HepG2 (cell line): Measurements from ENCODE around the gene MTUS2. TPM values are rescaled to one million over a fixed set of nuclear protein-coding genes. Genes with fewer than 3 reads are reported as not detected.

Experiments
- ATAC-seq: fragments of 200-7000 bp; cut with Tn5 transposase; 3 replicates; pipeline ENCODE4 v1.9.1; 2020; ENCODE audit warnings: mild to moderate bottlenecking, moderate library complexity
- BruUV-seq: library from RNA; stranded (reverse); fragments of 400-500 nt; replicated peaks from 2 replicates; lab custom pipeline; 2021; lab: Mats Ljungman, UMichigan
- CTCF ChIA-PET: fragments of 300-600 bp; formaldehyde crosslinking; extraction: SDS; loops from one replicate; lab custom pipeline; 2021; ENCODE audit warnings: low total read pairs, inconsistent platforms, low intra/inter-chr PET ratio; lab: Yijun Ruan, JAX
- POLR2A ChIA-PET: fragments of 350-600 bp; sonication (Branson Sonifier 250); formaldehyde crosslinking; loops from one replicate; lab custom pipeline; 2020; ENCODE audit warnings: antibody characterized with exemption, inconsistent platforms; lab: Yijun Ruan, JAX
- DNase-seq: peaks from one replicate; pipeline ENCODE4 v3.0.0-alpha.2; 2015; ENCODE audit warnings: low spot score
- FAIRE-seq: peaks from 3 replicates; lab custom pipeline; 2011; peaks lifted over from hg19 to GRCh38; lab: Jason Lieb, UNC
- H2AFZ ChIP-seq: one replicate; pipeline ENCODE4 v1.6.1; 2011; ENCODE audit warnings: low read length, inconsistent platforms
- H3K27ac ChIP-seq: fragments of 300-600 bp; 3 replicates; pipeline ENCODE4 v1.8.0; 2011; ENCODE audit warnings: mixed run types, mild to moderate bottlenecking, mixed read lengths, low read length, inconsistent platforms; ENCODE audit not compliant: insufficient read depth; ENCODE audit errors: extremely low read length
- H3K27me3 ChIP-seq, 2 experiments: fragments of 200-600 bp in 1 of 2; 2 replicates in 1 of 2; 3 replicates in 1 of 2; pipeline versions ENCODE4 v1.6.0 to v1.8.0; 2011; ENCODE audit warnings: low read length in 2 of 2, mild to moderate bottlenecking in 2 of 2, moderate library complexity in 2 of 2, inconsistent platforms in 1 of 2; ENCODE audit not compliant: insufficient read depth in 2 of 2, control insufficient read depth in 1 of 2
- H3K36me3 ChIP-seq, 2 experiments: fragments of 200-600 bp in 1 of 2; replicated peaks in 1 of 2; 2 replicates in 1 of 2; 3 replicates in 1 of 2; pipeline versions ENCODE4 v1.5.1 to v1.8.0; 2011; ENCODE audit warnings: low read length in 2 of 2, inconsistent platforms in 1 of 2; ENCODE audit not compliant: insufficient read depth in 2 of 2, control insufficient read depth in 1 of 2
- H3K4me1 ChIP-seq: 2 replicates; pipeline ENCODE4 v1.5.1; 2012; ENCODE audit warnings: low read length, inconsistent platforms; ENCODE audit not compliant: insufficient read depth
- H3K4me2 ChIP-seq: 2 replicates; pipeline ENCODE4 v1.6.0; 2011; ENCODE audit warnings: low read depth, low read length, inconsistent platforms
- H3K4me3 ChIP-seq, 3 experiments: fragments of 200-600 bp in 1 of 3; sonication (generic), shearing (Covaris generic) in 1 of 3; replicated peaks in 1 of 3; 2 replicates each; pipeline ENCODE4 v1.5.1; 2011 to 2016; ENCODE audit warnings: low read length in 3 of 3, inconsistent platforms in 2 of 3, low read depth in 2 of 3, mild to moderate bottlenecking in 2 of 3, control low read depth in 1 of 3, mixed read lengths in 1 of 3; ENCODE audit not compliant: insufficient read depth in 1 of 3
- H3K79me2 ChIP-seq: one replicate; pipeline ENCODE4 v1.6.1; 2011; ENCODE audit warnings: low read length, inconsistent platforms; ENCODE audit not compliant: insufficient read depth
- H3K9ac ChIP-seq: 2 replicates; pipeline ENCODE4 v1.6.0; 2011; ENCODE audit warnings: mild to moderate bottlenecking, low read depth, low read length, inconsistent platforms; ENCODE audit not compliant: insufficient read depth
- H3K9me3 ChIP-seq: 2 replicates; pipeline ENCODE4 v1.5.1; 2012; ENCODE audit warnings: mild to moderate bottlenecking, low read length
- H4K20me1 ChIP-seq: 2 replicates; pipeline ENCODE4 v1.6.0; 2011; ENCODE audit warnings: inconsistent platforms, mild to moderate bottlenecking, low read length, moderate library complexity; ENCODE audit not compliant: insufficient read depth
- CEBPB ChIP-seq: IDR thresholded peaks from 2 replicates; pipeline ENCODE4 v1.6.1; 2011; ENCODE audit warnings: low read depth, low read length, improper control_type of control experiment, borderline replicate concordance
- DRAP1 ChIP-seq: IDR thresholded peaks from 2 replicates; pipeline ENCODE4 v1.6.1; 2016; ENCODE audit warnings: missing genetic modification reagents, missing compliant biosample characterization
- FOXO1 ChIP-seq: sonication (generic); formaldehyde crosslinking; IDR thresholded peaks from 2 replicates; pipeline ENCODE4 v1.4.0; 2020; ENCODE audit warnings: missing genetic modification reagents
- MAFF ChIP-seq: IDR thresholded peaks from 2 replicates; pipeline ENCODE4 v1.6.1; 2011; ENCODE audit warnings: low read depth, low read length, improper control_type of control experiment
- MAFK ChIP-seq, 2 experiments: IDR thresholded peaks in 1 of 2; conservative IDR thresholded peaks in 1 of 2; 2 replicates each; pipeline ENCODE4 v1.6.1; 2011; ENCODE audit warnings: improper control_type of control experiment in 2 of 2, low read length in 2 of 2
- POLR2G ChIP-seq: fragments of 200-400 bp; formaldehyde crosslinking; IDR thresholded peaks from 2 replicates; pipeline ENCODE4 v1.6.1; 2018; ENCODE audit warnings: mild to moderate bottlenecking, low read depth, low read length, moderate library complexity
- RAD21 ChIP-seq: fragments of 450-650 bp; formaldehyde crosslinking; IDR thresholded peaks from 2 replicates; pipeline ENCODE4 v1.5.0; 2020; ENCODE audit warnings: mild to moderate bottlenecking
- SIN3B ChIP-seq: fragments of 150-350 bp; IDR thresholded peaks from 2 replicates; pipeline ENCODE4 v1.6.1; 2014; ENCODE audit warnings: low read length
- WIZ ChIP-seq: sonication (generic); formaldehyde crosslinking; IDR thresholded peaks from 2 replicates; pipeline ENCODE4 v1.5.1; 2020; ENCODE audit warnings: mild to moderate bottlenecking, missing genetic modification reagents
- ZFP36 ChIP-seq: fragments of 150-350 bp; IDR thresholded peaks from 2 replicates; pipeline ENCODE4 v1.6.1; 2018; ENCODE audit warnings: borderline replicate concordance, low read length, low read depth; ENCODE audit not compliant: partially characterized antibody
- ZFY ChIP-seq: sonication (generic); formaldehyde crosslinking; IDR thresholded peaks from 2 replicates; pipeline ENCODE4 v1.4.0; 2020; ENCODE audit warnings: missing genetic modification reagents
- ZNF737 ChIP-seq: sonication (generic); formaldehyde crosslinking; IDR thresholded peaks from 2 replicates; pipeline ENCODE4 v1.5.0; 2020; ENCODE audit warnings: missing genetic modification reagents, mild to moderate bottlenecking, borderline replicate concordance
- WGBS: methylation state at CpG from one replicate; pipeline ENCODE4 v1.1.6; 2017; ENCODE audit warnings: low lambda C conversion rate; 5-methylcytosine and 5-hydroxymethylcytosine counted together
- in situ Hi-C: cut with HindIII; loops from 2 replicates; pipeline ENCODE4 v1.10.0; 2017; ENCODE audit warnings: low pct_unique_long_range_greater_than_20kb; ENCODE audit not compliant: extremely low pct_ligation_motif_present
- intact Hi-C: fragments of 100-400 bp; cut with micrococcal nuclease; formaldehyde crosslinking; loops from one replicate; pipeline ENCODE4 v1.10.0; 2022; ENCODE audit not compliant: unreplicated experiment
- polyA plus RNA-seq, 8 experiments: library from polyadenylated mRNA; depleted of rRNA in 3 of 8; stranded (reverse) in 7 of 8; unstranded in 1 of 8; fragments of >200 nt; fragmentation: Illumina TruSeq in 4 of 8; extraction: Trizol in 4 of 8; gene quantifications; 2 replicates each; pipeline versions ENCODE4 v1.2.1 to v1.2.3, GENCODE V29; 2011 to 2016; ENCODE audit warnings: low read depth in 4 of 8, missing spikeins in 1 of 8, mixed read lengths in 1 of 8; ENCODE audit not compliant: insufficient read depth in 1 of 8
- total RNA-seq, 5 experiments: library from RNA; depleted of rRNA; stranded (reverse); fragments of >200 nt; fragmentation: Illumina TruSeq; extraction: Trizol; gene quantifications; 2 replicates each; pipeline ENCODE4 v1.2.3, GENCODE V29; 2016; ENCODE audit warnings: low read depth in 1 of 5
- TF ChIP-seq, protein P1 (sequence below): sonication (generic); formaldehyde crosslinking; IDR thresholded peaks from 2 replicates; pipeline ENCODE4 v1.4.0; 2020; ENCODE audit warnings: missing genetic modification reagents, mild to moderate bottlenecking, borderline replicate concordance

Gene MTUS2
- total and polyA plus RNA-seq, 2 of the 13 experiments (the other 11 are each of a cell fraction or from before 2014, with no cell fraction given), result not detected

GRCh38 chr13:29487466-29488454 is 667.6 kb downstream of the MTUS2 start:
- 48% methylated on average over 20 of the region's 22 CpGs for WGBS

GRCh38 chr13:29489650-29490560 is 669.8 kb downstream of the MTUS2 start:
- 28% methylated on average over 14 of the region's 14 CpGs for WGBS
- ChIA-PET POLR2A (no interaction called here), CTCF (no interaction called here)
- no peak overlapping the region for H3K4me2 ChIP-seq
- ATAC-seq (no peak), DNase-seq (no peak), FAIRE-seq (no peak)
- peaks cover 3 to 12% of the 10 kb centered on the region in 2 experiments; a peak in 3 of 5 replicates for H3K27me3 ChIP-seq
- intact Hi-C loops, result no loop called here
- no peaks in the 10 kb centered on the region for H3K79me2 ChIP-seq
- no peak overlapping the region for H3K4me3 ChIP-seq
- no peak overlapping the region for H3K27ac ChIP-seq
- no peaks in the 10 kb centered on the region for H3K36me3 ChIP-seq
- H2AFZ ChIP-seq, result no peak overlapping the region
- H3K9me3 ChIP-seq, result no peaks in the 10 kb centered on the region
- in situ Hi-C loops, result no loop called here
- H4K20me1 ChIP-seq, result no peaks in the 10 kb centered on the region
- H3K4me1 ChIP-seq, result peaks cover 9% of the 10 kb centered on the region; the same call in 1 of the 2 replicates
- BruUV-seq, result no TSS peak
- H3K9ac ChIP-seq, result no peak overlapping the region
- TF ChIP-seq MAFK (conservative IDR thresholded peaks at IDR 0.05 in 1 of 2, IDR thresholded peaks at IDR 0.05 in 1 of 2; ENCODE audit: low read length in 2 of 2), result peak in 1 of 2 experiments; percentile 43; a peak in 1 of 4 replicates
- no peak for TF ChIP-seq ZFY (CRISPR knock-in tag)
- TF ChIP-seq, protein P1, sequence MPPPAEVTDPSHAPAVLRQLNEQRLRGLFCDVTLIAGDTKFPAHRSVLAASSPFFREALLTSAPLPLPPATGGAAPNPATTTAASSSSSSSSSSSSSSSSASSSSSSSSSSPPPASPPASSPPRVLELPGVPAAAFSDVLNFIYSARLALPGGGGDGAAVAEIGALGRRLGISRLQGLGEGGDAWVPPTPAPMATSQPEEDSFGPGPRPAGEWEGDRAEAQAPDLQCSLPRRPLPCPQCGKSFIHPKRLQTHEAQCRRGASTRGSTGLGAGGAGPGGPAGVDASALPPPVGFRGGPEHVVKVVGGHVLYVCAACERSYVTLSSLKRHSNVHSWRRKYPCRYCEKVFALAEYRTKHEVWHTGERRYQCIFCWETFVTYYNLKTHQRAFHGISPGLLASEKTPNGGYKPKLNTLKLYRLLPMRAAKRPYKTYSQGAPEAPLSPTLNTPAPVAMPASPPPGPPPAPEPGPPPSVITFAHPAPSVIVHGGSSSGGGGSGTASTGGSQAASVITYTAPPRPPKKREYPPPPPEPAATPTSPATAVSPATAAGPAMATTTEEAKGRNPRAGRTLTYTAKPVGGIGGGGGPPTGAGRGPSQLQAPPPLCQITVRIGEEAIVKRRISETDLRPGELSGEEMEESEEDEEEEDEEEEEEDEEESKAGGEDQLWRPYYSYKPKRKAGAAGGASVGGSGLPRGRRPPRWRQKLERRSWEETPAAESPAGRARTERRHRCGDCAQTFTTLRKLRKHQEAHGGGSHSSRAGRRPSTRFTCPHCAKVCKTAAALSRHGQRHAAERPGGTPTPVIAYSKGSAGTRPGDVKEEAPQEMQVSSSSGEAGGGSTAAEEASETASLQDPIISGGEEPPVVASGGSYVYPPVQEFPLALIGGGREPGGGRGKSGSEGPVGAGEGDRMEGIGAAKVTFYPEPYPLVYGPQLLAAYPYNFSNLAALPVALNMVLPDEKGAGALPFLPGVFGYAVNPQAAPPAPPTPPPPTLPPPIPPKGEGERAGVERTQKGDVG (CRISPR knock-in tag), result no peak
- TF ChIP-seq ZNF737 (CRISPR knock-in tag), result no peak
- no peak for TF ChIP-seq ZFP36
- TF ChIP-seq FOXO1, result no peak
- no peak for TF ChIP-seq WIZ (CRISPR knock-in tag)
- 0 out of 2 replicates have a peak, but pooled peaks have one; percentile 30 for TF ChIP-seq MAFF
- TF ChIP-seq DRAP1, result no peak
- TF ChIP-seq SIN3B, result no peak

More at GRCh38 chr13:29487466-29488454, 667.6 kb downstream of the MTUS2 start:
- FAIRE-seq (no peak), ATAC-seq (peak; percentile 79), DNase-seq (peak; percentile 8)
- peaks cover 3 to 31% of the 10 kb centered on the region in 2 experiments; a peak in 4 of 5 replicates for H3K27me3 ChIP-seq
- BruUV-seq, result no TSS peak
- H3K9ac ChIP-seq, result no peak overlapping the region
- in situ Hi-C loops (no loop called here), intact Hi-C loops (no loop called here)
- no peak overlapping the region for H3K4me2 ChIP-seq
- no peaks in the 10 kb centered on the region for H4K20me1 ChIP-seq
- H3K36me3 ChIP-seq, result no peaks in the 10 kb centered on the region
- ChIA-PET CTCF (no interaction called here), POLR2A (no interaction called here)
- TF ChIP-seq RAD21 (no peak), CEBPB (peak; percentile 51; the same call in 1 of the 2 replicates), POLR2G (no peak)
- no peaks in the 10 kb centered on the region for H3K79me2 ChIP-seq
- H3K4me1 ChIP-seq, result peaks cover 9% of the 10 kb centered on the region; the same call in 1 of the 2 replicates
- H3K27ac ChIP-seq, result no peak overlapping the region
- no peak overlapping the region for H2AFZ ChIP-seq
- no peak overlapping the region for H3K4me3 ChIP-seq
- H3K9me3 ChIP-seq, result no peaks in the 10 kb centered on the region
